RWPE2 (cell line): ENCODE results near the gene STRADB.
A peak's percentile ranks its signal among the peaks of the same experiment; 100 is the strongest.

Experiments used
- ATAC-seq: fragments of 200-7000 bp; cut with Tn5 transposase; 3 replicates; pipeline ENCODE4 v1.9.1; 2021; ENCODE audit warnings: low read depth
- DNase-seq: peaks from one replicate; pipeline ENCODE4 v3.0.0-alpha.2; 2020; ENCODE audit warnings: low spot score
- H3K27ac ChIP-seq: fragments of 450-650 bp; 2 replicates; pipeline ENCODE4 v1.5.1; 2017; ENCODE audit warnings: mild to moderate bottlenecking; ENCODE audit not compliant: poor library complexity, severe bottlenecking
- H3K27me3 ChIP-seq: fragments of 250-450 bp; sonication (Bioruptor Pico); 2 replicates; pipeline ENCODE4 v1.5.1; 2021; ENCODE audit warnings: mild to moderate bottlenecking, moderate library complexity; ENCODE audit not compliant: insufficient read depth, poor library complexity, severe bottlenecking
- H3K36me3 ChIP-seq: fragments of 250-450 bp; sonication (Bioruptor Pico); 2 replicates; pipeline ENCODE4 v1.5.1; 2020; ENCODE audit warnings: low read depth, mild to moderate bottlenecking, moderate library complexity
- H3K4me1 ChIP-seq: fragments of 250-450 bp; sonication (Bioruptor Pico); 2 replicates; pipeline ENCODE4 v1.5.1; 2021; ENCODE audit warnings: mild to moderate bottlenecking, moderate library complexity; ENCODE audit not compliant: insufficient read depth, poor library complexity, severe bottlenecking
- H3K4me3 ChIP-seq: fragments of 250-450 bp; sonication (Bioruptor Pico); 2 replicates; pipeline ENCODE4 v1.5.1; 2021; ENCODE audit warnings: mild to moderate bottlenecking, moderate library complexity; ENCODE audit not compliant: severe bottlenecking
- H3K9me3 ChIP-seq: fragments of 250-450 bp; sonication (Bioruptor Pico); 2 replicates; pipeline ENCODE4 v1.5.1; 2021; ENCODE audit warnings: mild to moderate bottlenecking, moderate library complexity; ENCODE audit not compliant: severe bottlenecking
- TF ChIP-seq, protein P1 (sequence below): fragments of 450-650 bp; IDR thresholded peaks from one replicate; pipeline ENCODE4 v1.5.1; 2017; ENCODE audit warnings: mild to moderate bottlenecking, moderate library complexity; ENCODE audit not compliant: poor library complexity, severe bottlenecking

The STRADB gene, protein sequence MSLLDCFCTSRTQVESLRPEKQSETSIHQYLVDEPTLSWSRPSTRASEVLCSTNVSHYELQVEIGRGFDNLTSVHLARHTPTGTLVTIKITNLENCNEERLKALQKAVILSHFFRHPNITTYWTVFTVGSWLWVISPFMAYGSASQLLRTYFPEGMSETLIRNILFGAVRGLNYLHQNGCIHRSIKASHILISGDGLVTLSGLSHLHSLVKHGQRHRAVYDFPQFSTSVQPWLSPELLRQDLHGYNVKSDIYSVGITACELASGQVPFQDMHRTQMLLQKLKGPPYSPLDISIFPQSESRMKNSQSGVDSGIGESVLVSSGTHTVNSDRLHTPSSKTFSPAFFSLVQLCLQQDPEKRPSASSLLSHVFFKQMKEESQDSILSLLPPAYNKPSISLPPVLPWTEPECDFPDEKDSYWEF

DNA sequence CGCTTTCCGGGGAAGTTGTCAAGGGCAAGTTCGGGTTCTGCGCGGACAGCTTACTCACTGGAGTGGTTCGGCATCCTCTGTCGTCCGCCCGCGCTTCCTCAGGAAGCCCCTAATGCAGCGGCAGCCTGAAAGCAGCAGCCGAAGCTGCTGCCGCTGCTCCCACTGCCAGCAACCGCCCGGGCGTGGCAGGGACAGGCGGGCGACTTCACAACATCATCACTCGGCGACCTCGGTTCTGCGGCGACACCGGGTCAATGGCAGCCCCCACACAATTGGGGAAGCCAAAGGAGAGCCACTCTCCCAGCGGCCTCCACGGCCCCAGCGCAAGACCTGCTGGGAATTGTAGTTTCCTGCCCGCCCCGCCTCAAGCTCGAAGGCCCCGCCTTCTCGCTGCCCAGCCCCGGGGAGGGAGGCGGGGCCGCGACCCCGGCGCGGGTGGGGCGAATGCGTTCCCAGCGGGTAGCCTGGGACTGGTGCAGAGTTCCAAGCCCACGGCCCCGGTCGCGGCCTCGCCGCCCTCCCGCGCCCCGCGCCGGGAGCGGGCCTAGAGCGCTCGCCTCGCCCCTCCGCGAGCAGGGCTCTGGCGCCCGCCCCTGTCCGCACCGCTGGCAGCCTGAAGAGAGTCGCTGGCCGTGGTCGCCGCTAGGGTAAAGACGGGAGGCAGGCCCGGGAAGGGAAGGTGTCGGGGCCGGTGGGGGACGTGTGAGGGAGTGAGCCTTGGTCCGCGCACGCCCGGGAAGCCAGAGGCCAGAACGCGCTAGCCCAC lies at the start of gene STRADB, which contains the start of gene TRAK2:
Gene STRADB (plus strand): TSS at position 449 of the 766 bp plus-strand sequence. CDS start 3,101 bp downstream, outside the sequence.
Gene TRAK2 (minus strand): TSS at position 167 of the 766 bp plus-strand sequence. CDS start 30,951 bp downstream, outside the sequence.
- TF ChIP-seq, protein P1, sequence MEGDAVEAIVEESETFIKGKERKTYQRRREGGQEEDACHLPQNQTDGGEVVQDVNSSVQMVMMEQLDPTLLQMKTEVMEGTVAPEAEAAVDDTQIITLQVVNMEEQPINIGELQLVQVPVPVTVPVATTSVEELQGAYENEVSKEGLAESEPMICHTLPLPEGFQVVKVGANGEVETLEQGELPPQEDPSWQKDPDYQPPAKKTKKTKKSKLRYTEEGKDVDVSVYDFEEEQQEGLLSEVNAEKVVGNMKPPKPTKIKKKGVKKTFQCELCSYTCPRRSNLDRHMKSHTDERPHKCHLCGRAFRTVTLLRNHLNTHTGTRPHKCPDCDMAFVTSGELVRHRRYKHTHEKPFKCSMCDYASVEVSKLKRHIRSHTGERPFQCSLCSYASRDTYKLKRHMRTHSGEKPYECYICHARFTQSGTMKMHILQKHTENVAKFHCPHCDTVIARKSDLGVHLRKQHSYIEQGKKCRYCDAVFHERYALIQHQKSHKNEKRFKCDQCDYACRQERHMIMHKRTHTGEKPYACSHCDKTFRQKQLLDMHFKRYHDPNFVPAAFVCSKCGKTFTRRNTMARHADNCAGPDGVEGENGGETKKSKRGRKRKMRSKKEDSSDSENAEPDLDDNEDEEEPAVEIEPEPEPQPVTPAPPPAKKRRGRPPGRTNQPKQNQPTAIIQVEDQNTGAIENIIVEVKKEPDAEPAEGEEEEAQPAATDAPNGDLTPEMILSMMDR, result peak; percentile 9
- no peaks in the 10 kb centered on the region for H3K4me1 ChIP-seq
- peak within 1 kb of the TSS; percentile 20 for H3K27ac ChIP-seq
- H3K36me3 ChIP-seq, result peaks cover 9% of the 10 kb centered on the region; the same call in 1 of the 2 replicates
- peak within 1 kb of the TSS; percentile 87 for H3K4me3 ChIP-seq
- H3K27me3 ChIP-seq, result no peaks in the 10 kb centered on the region
- peak; percentile 93 for ATAC-seq
- H3K9me3 ChIP-seq, result no peaks in the 10 kb centered on the region
- peak; percentile 89 for DNase-seq

DNA sequence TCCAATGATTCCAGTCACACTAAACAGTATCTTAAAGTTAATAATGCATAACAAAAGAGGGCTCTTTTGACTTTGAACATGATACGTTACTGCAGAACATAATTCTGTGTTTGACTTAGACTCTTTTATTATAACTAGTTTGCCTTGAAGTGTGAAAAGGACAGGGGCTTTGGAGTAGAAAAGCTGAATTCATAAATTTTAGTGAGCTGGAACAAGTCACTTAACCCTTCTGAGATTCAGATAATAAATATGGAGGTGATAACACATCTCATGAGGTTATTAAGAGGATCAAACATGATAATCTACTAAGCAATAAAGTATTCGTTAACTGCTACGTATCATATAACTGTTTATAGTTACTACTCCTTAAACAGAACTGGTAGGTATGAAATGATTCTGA lies 49.7 kb upstream of the STRADB start:
- peaks cover 31% of the 10 kb centered on the region for H3K4me1 ChIP-seq
- H3K4me3 ChIP-seq, result no peak overlapping the region
- no peak overlapping the region for H3K27ac ChIP-seq
- H3K36me3 ChIP-seq, result peaks cover 34% of the 10 kb centered on the region
- no peaks in the 10 kb centered on the region for H3K27me3 ChIP-seq
- no peaks in the 10 kb centered on the region for H3K9me3 ChIP-seq
- TF ChIP-seq, protein P1, result no peak
- ATAC-seq, result no peak
- no peak for DNase-seq

DNA sequence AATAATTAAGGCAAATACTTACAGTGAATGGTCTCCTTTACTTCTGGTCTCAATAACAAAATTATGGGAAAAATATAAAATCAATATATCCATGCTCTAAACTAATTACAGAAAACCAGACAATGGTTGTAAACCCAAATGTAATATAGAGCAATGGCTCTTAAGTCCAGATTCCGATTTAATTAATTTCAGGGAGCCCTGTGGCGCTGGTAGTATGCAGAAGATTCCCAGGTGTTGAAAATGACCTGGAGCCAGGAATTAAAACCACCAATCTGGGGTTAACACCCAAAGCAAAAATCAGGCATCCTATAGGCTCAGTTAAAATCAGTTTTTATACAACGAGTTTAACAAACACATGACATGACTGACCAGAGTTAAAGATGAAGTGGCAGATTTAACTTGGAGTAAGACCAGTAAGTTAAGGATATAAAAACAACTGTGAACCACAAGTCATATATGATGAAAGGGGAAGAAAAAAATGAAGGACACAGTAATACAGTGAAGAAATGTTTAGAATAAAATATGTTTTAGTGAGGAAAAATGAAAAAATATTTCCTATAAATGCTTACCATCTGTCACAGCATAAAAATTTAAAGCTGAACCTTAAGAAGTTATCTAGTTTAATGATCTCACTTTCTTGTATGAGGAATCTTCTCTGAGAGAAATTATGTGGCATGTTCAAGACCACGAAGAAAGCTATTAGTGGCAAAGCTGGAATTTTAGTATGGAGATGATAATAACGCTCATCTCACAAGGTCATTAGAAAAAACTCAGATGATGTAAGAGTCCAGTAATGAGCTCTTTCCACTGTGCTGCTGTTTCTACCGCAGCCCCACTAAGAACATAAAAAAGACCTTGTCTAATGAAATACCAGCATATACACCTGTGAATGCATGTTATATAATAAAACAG lies 48.6 kb upstream of the STRADB start:
- TF ChIP-seq, protein P1, result no peak
- DNase-seq (no peak), ATAC-seq (no peak)
- H3K4me3 ChIP-seq, result no peak overlapping the region
- H3K36me3 ChIP-seq, result peaks cover 23% of the 10 kb centered on the region
- H3K4me1 ChIP-seq, result peaks cover 24% of the 10 kb centered on the region
- no peak overlapping the region for H3K27ac ChIP-seq
- no peaks in the 10 kb centered on the region for H3K9me3 ChIP-seq
- no peaks in the 10 kb centered on the region for H3K27me3 ChIP-seq

DNA sequence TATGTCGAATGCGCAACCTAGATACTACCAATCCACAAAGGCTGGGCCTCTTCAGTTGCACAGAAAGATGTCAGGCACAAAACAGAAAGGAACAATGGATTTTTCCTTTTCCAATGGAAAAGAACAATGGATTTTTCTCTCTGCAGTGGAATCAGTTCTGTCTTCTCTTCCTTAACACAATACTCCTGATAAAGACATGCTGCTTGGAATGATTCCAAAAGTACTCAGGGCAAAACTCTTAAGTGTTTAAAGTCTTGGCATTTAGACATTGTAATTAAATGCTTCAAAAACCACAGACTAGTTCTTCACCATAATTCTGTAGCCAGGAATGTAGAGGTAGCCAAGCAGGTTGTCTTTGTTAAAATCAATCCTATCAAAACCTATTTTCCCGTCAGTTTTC lies 47.7 kb upstream of the STRADB start:
- Histone ChIP-seq H3K27me3 (no peaks in the 10 kb centered on the region), H3K36me3 (peaks cover 16% of the 10 kb centered on the region), H3K4me1 (peaks cover 24% of the 10 kb centered on the region), H3K9me3 (no peaks in the 10 kb centered on the region), H3K4me3 (no peak overlapping the region), H3K27ac (no peak overlapping the region)
- DNase-seq, result no peak
- peak; percentile 45; the same call in 1 of the 3 replicates for ATAC-seq
- TF ChIP-seq, protein P1, result no peak
